T1000 (cell line): ENCODE results near the gene TDRD1.

ENCODE experiments used
- DNase-seq: peaks from one replicate; lab custom pipeline; 2025; ENCODE audit warnings: mixed read lengths; lab: John Stamatoyannopoulos, UW

TDRD1 gene

GRCh38 chr10:114174695-114175188 is 4.4 kb upstream of the TDRD1 start:
- DNase-seq = no peak

GRCh38 chr10:114175667-114176066 is 3.5 kb upstream of the TDRD1 start:
- no peak for DNase-seq

DNA sequence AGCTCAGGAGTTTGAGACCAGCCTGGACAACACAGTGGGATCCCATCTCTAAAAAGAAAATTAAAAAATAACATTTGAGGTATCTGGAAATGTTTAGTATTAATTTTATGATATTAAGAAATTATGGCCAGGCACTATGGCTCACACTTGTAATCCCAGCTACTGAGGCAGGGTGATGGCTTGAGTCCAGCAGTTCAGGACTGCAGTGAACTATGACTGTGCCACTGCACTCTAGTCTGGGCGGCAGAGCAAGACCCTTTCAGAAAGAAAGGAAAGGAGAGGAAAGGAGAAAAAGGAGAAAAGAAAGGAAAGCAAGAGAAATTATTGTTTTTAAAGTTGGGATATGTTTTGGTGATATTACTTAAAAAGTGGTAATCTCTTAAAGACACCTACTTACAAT is 2.6 kb upstream of the TDRD1 start:
- no peak for DNase-seq

GRCh38 chr10:114179747-114180146 is 594 bp downstream of the TDRD1 start:
- DNase-seq = no peak

DNA sequence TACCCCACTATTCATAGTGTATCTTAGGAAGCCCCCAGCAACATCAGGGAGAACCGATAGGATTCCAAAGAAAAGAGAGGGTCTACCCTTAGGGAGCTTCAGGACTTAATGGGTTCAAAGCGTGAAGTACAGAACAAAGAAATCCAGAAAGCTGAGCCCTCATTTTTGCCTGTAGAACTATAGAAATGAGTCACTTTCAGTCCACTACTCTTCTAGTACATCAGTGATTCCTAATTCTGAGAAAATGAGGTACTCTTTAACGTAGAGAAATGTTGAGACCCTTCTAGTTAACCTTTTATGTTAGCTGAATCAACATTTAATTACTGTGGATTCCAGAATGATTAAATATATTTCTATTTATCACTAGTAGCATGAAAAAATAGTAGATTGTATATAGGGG is 1.8 kb downstream of the TDRD1 start:
- no peak for DNase-seq

DNA sequence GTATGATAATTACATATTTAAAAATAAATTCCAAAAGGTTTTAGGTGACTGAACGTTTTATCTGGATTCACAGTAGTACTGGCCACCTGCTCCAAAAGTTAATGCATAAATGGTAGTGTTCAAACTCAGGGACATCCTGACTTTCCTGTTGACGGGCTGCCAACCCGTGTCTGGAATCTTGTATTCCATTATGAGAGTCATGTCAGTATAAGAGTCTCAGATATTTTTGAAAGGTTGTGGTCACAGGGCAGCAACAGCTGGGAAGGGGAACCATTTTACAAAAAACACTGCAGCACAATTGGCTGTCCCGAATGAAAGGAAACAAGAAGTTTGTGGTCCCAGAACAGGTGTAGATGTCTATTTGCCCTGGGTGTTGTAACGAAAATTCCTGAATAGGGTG is 2.8 kb downstream of the TDRD1 start:
- DNase-seq = no peak

DNA sequence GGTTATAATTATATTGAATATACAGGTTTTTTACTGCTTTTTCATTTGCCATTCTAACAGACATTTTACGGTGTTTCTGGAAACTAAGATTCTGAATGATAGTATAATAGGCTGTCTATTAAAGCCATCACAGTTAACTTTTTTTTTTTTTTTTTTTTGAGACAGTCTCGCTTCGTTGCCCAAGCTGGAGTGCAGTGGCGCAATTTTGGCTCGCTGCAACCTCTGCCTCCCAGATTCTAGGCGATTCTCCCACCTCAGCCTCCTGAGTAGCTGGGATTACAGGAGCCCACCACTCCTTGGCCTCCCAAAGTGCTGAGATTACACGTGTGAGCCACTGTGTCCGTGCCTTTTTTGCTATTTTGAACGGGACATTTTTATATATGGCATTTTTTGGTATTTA is 4.4 kb downstream of the TDRD1 start:
- DNase-seq = no peak

- no peak for DNase-seq
These were observed 5.1 kb downstream of the TDRD1 start for GRCh38 chr10:114184276-114184675.

DNA sequence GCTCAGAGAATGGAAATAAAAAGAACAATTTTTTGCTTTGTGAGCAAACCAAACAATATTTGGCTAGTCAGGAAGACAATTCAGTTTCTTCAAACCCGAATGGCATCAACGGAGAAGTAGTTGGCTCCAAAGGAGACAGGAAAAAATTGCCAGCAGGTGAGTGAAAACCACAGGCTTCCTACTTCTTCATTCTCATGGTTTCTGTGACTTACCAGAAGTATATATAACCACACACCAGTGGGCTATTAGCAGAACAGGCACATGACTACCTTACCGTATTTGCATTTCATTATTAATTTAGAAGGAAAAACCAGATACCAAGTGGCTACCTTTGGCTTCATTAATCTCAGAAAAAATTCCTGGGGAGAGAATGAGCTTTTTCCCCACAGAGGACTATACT is 8.8 kb downstream of the TDRD1 start:
- no peak for DNase-seq

DNA sequence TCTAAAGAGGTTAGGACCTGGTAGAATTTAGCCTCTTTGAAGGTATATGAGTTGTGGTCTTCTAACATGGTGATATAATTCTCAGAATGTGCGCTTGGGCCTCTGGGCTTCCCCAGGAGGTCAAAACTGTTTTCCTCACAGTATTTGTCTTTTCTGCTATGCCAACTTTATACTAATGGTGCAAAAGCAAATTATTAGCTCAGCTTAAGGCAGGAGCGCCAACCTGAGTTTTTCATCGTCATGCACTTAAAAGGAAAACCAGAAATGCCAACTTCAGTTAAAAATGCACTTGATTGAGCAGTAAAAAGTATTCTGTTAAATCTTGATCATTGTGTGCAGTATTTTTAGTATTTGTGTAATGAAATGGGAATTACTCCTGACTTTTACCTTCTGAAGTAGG is 9.7 kb downstream of the TDRD1 start:
- no peak for DNase-seq

GRCh38 chr10:114189700-114190099 is 10.5 kb downstream of the TDRD1 start:
- DNase-seq = no peak

- no peak for DNase-seq
These were observed 15.9 kb downstream of the TDRD1 start for GRCh38 chr10:114195079-114195478.

- no peak for DNase-seq
These were observed 20.1 kb downstream of the TDRD1 start for GRCh38 chr10:114199239-114199638.

- no peak for DNase-seq
These were observed 23.7 kb downstream of the TDRD1 start for GRCh38 chr10:114202812-114203211.

DNA sequence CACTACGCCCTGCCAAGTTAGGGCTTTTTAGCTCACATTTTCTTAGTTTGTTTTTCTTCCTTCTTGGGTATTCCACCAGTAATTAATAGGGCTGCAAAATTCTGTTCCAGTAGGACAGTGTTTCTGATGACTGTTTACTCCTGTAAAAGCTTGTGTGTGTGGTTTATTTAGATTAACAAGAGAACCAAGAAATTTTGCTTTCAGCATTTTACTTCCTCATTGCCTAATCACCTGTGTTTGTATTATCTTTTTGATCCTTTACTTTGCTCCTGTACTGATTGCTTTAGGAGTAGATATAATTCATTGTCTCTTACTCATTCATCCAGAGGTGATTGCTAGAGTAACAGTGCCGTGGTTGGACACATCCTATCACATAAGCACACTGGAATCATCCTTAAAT is 27.7 kb downstream of the TDRD1 start:
- no peak for DNase-seq

GRCh38 chr10:114207349-114207748 is 28.2 kb downstream of the TDRD1 start:
- DNase-seq = no peak

DNA sequence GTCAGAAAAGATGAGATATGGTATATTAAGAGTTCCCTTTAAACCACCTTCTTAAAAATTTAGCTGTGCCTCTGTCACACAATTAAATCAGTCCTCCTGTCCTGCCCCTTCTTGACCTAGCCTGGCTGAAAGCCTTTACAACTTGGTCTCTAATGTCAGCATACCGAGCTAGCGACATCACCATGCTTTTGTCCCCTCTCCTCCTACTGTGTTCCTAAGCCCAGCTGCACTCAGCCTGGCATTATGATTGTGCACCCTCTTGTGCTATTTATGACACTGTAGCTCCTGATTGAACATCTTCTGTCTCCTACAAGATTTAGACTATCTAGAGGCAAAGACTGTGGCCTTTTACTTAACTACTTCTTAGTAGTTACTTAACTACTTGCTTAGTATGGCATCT is 29.2 kb downstream of the TDRD1 start:
- no peak for DNase-seq

DNA sequence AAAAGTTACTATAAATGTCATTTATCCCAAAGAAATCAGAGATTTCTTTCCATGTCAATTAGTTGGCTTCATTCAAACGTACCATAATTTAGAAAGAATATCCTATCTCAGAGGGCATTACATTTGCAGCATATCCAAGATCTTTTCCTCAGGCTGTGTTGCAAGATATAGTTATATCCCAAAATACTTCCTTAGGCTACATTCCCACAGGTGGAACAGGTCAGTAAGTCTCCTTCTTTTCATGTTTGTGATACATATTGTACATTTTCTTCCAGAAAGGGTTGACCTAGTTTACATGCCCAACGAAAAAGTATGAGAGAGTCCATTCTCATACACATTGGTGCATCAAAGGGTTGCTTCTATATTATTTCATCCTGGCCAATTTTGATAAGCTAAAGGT is 33.0 kb downstream of the TDRD1 start:
- DNase-seq = no peak

- DNase-seq = no peak
These were observed 35.9 kb downstream of the TDRD1 start for GRCh38 chr10:114215033-114215432.

DNA sequence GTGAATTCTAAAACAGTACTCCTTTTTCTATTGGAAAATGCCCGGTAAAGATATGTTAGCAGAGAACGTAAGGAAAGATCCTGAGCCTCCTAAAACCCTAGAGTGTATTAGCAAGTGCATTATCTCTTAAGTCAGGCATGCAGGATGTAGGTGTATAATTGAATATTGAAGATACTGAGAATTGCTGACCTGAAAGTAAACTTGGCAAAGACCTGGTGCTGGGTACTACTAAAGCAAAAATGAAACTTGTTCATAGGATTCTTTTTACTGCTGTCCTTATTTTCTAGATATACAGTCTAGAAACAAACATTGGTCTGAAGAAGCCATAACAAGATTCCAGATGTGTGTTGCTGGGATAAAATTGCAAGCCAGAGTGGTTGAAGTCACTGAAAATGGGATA is 41.1 kb downstream of the TDRD1 start:
- no peak for DNase-seq

GRCh38 chr10:114221235-114221634 is 42.1 kb downstream of the TDRD1 start:
- DNase-seq = no peak

GRCh38 chr10:114223066-114223465 is 43.9 kb downstream of the TDRD1 start:
- DNase-seq = no peak

GRCh38 chr10:114228156-114228555 is 49.0 kb downstream of the TDRD1 start:
- DNase-seq = no peak

DNA sequence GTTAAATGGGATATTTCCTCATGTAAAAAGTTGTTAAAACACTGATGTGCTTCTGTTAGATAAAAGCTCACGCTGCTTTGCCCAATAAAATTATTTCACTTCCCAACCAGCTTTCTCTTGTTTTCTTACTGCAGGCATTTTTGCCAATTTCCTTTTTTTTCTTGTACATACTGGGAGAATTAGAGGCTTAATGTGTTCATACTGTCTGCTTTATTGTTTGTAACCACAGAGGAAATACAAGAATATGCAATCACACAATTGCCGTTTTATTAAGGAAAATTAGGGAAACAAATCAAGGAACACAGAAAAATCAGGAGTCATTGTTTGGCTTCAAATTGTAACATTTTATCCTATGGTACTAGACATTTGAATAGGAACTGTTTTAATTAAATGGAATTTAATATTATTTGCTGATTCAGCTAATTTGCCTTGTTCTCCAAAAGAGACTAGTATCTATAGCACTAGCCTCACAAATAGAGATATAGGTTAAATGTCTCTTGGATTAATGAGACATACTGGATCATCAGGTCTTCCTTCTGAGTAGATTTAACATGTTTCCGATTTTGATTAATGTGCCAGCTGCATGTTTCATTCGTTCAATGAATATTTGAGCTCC is 53.5 kb downstream of the TDRD1 start:
- no peak for DNase-seq

GRCh38 chr10:114233482-114233881 is 54.3 kb downstream of the TDRD1 start:
- no peak for DNase-seq
